Activated CD8-positive, alpha-beta memory T cell treated with anti-CD3 and anti-CD28 coated beads, Interleukin-2, amount 50 U/mL, for 24 hours (primary cell): Measurements from ENCODE around the gene SFR1.
"Not testable (repeated sequence)": the region's sequence is repeated elsewhere in the genome, so short reads cannot be mapped to it uniquely, and the experiment has no call there.

Experiments used
- DNase-seq: peaks from one replicate; pipeline ENCODE4 v3.0.0-alpha.2; 2020; ENCODE audit errors: extremely low read depth

SFR1 gene

DNA sequence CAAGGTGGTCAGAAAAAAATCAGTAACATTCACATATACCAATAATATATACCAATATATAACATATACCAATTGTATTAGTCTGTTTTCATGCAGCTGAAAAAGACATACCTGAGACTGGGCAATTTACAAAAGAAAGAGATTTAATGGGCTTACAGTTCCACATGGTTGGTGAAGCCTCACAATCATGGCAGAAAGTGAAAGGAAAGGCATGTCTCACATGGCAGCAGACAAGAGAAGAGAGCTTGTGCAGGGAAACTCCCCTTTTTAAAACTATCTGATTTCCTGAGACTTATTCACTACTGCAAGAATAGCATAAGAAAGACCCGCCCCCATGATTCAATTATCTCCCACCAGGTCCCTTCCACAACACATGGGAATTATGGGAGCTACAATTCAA is 52.2 kb downstream of the SFR1 start:
- not testable (repeated sequence) for DNase-seq
